NCI-H2196 treated with DMSO at 0.1 percent for 48 hours (cell line): ENCODE results near the gene STXBP3.

Experiments used
- DNase-seq: peaks from one replicate; lab custom pipeline; 2025; ENCODE audit not compliant: unreplicated experiment; lab: John Stamatoyannopoulos, UW

STXBP3 gene

GRCh38 chr1:108792420-108792819 lies 45.9 kb downstream of the STXBP3 start:
- no peak for DNase-seq

DNA sequence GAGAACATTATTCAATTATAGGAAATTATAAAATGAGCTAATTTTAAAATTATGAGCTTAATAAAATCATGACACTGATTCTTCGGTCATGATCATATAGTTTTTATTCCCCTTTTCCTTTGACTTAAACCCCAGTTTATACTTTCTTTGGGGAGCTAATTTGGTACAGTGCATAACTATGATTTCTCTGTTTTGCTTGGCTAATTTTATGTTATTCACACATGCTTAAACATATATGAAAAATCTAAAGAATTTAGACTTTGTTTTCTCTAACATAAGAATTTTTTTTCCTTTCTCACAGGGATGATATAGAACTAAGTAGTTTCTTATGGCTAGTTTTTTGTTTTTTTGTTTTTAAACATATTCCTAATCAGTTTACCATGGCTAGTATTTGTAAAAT lies 52.5 kb downstream of the STXBP3 start:
- no peak for DNase-seq

DNA sequence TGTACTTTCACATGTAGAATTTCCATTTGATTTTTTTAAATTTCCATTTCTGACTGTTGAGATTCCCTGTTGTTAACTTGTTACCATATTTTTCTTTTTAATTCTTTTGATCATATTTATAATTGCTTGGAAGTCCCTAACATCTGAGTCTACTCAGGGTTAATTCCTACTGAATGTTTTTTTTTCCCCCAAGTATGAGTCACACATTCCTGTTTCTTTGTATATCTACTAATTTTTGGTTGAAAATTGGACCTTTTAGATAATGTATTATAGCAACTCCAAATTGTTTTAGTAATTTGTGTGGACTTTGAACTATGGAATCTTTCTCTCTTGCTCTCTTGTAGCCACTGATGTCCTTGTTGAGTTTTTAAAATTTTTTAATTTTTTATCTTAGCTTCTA lies 54.6 kb downstream of the STXBP3 start:
- DNase-seq, result no peak

- no peak for DNase-seq
Measured at GRCh38 chr1:108803548-108803947, 57.1 kb downstream of the STXBP3 start.

DNA sequence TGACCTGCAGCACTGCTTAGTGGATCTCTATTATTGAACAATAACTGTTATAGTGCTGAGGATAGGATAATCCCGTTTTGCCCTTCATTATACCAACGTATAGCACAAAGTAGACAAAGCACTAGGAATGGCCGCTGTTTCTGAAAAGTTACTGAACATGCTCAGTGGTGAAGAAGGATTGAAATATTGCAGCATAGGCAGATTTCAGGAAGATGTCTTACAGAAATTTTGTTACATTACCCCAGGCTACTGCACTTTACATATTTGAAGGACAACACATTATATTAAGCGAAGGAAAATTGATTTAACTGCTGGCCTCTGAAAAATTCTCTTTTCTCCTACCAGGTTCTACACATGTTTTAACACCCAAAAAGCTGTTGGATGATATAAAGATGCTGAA lies 62.0 kb downstream of the STXBP3 start:
- no peak for DNase-seq

GRCh38 chr1:108811611-108812010 lies 65.1 kb downstream of the STXBP3 start:
- no peak for DNase-seq

DNA sequence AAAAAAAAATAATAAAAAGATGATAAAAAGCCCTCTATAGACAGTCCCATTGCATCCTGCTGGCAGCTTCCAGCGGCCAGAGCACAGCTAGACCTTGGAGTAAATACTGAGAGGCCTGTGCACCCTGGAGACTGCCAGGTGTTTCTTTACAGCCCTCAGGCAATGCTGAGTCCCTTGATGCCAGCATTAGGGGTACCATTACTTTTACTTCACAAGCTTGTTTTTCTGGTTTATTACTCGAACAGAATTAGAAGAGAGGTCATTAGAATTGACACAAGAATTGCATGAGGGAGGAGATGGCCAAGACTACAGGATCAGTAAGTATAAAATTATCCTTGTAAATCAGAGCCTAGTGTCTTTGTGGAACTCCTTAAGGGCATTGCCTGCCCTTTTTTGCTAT lies 66.9 kb downstream of the STXBP3 start:
- DNase-seq, result no peak

DNA sequence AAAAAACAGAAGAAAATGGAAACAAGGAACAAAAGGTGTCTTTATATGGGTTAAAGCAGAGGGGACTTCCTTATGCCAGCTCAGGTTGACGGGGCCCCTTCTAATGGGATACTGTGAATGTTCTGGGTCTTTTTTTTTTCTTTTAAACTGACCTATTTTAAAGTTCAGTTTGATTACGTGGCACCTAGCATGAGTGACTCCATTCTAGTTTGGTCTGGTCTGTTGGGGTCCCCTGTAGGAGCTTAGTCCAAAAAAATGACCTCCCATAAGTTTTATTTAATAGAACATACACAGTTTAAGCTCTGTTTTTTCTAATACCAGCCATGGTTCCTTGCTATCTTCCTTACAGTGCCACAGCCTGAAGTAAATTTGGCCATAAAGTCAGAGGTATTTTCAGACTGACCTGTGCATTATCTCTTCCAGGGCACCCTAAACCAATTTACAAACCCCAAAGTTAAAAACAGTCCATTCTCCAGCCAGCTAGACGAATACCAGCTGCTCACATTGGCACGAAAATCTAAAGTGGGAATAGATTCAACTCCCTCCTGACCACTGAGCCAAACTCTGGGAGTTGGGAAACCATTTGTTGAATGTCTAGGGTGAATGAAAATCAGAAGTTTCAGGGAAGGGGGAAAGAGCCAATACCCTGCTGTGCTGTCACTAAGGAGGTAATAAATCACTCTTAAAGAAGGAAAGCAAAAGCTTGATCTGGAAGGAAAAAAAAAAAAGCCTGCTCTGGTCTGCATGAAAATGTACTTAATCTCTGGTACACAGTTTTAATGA lies 68.1 kb downstream of the STXBP3 start:
- DNase-seq, result no peak

- DNase-seq, result no peak
Measured at GRCh38 chr1:108815566-108815965, 69.1 kb downstream of the STXBP3 start.

DNA sequence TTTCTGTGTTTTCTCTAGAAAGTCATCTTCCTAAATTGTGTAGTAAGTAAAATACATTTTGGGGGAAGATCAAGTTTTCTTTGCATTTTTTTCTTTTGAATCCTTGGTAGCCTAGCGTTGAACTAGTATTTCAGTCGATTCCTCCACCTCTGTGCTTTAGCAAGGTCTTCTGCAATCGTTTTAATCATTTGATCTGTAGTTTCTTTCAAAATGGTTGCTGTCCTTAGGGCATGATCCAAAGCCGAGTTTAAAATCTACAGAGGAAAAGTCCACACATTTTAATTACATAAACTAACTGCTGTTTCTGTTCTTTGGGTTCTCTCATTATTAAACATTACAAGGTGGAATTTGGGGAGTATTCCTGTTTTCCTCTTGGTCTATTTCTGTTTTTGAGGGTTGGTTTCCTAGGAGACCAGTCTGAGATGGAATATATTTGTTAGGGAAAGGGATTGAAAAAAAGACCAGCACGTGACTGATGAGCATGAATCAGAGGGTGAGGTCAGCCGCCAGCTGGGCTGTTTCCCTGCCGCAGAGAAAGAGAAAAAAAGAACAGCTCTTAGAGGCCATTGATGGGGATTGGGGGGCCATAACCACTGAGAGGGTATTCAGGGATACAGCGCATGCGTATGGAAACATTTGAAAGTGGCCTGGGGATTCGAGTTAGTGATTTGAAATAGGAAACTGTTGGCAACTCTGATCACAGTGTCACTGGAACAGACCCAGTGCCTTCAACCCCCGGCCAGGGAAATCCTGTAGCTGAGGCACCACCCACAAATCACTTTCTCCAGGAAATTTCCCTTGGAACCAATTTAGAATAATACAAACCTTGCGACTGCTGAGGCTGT lies 69.8 kb downstream of the STXBP3 start:
- DNase-seq, result peak; percentile 91

- no peak for DNase-seq
Measured at GRCh38 chr1:108817016-108817415, 70.5 kb downstream of the STXBP3 start.

DNA sequence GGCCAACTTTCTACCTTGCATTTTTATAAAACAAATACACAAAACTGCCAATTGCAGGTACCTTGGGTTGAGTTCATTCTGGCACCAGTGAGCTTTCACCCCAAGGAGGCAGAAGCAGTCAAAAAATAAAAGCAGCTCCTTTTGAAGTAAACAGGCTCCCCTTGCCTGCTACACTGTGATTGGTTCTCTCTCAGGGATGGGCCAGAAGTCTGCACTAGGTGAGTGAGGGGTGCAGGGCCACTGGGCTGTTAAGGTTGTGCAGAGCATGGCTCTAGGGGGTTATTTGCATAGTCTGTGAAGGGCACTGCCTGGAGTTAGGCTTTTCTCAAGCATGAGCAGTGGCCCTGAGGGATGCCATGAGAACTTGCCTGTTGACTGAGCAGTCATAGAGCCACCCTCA lies 71.3 kb downstream of the STXBP3 start:
- no peak for DNase-seq

GRCh38 chr1:108819878-108820277 lies 73.4 kb downstream of the STXBP3 start:
- no peak for DNase-seq

GRCh38 chr1:108823632-108824031 lies 77.2 kb downstream of the STXBP3 start:
- no peak for DNase-seq

DNA sequence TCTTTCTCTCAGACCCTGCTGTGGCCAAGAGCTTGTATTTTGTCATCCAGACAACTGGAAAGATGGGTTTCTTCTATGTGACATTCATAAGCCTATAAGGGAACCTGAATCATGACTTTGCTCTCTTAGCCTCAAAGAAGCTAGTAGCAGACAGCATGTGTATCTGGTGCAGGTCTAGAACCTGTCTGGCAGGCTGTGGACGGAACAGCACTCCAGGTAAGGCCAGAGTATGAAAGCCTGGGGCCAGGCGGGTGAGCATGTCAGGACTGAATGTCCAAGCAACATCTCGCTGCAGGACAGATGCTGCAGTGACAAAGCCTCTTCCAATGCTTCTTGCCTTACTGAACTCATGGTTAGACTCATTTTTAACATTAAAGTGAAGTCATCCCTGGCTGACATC lies 77.6 kb downstream of the STXBP3 start:
- no peak for DNase-seq

GRCh38 chr1:108826081-108826635 lies 79.7 kb downstream of the STXBP3 start:
- DNase-seq, result no peak

- peak; percentile 26 for DNase-seq
Measured at GRCh38 chr1:108828074-108828961, 81.8 kb downstream of the STXBP3 start.

DNA sequence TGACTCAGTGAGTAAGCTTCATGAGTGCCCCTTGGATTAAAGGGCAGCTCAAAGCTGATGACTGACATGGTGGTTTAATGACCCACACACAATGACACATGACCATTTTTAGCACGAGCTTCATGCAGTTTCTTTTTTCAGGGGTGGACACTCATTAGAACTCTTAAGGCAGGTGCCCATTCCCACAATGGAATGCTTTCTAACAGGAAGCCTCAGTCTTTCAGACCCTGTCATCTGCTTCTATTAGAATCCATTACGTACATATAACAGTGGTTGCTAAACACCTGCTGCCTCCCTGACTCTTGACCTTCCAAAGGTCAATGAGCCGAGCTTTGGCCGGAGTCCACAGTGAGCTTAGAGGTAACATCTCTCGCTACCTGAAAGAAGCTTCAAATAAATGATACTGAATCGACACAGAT lies 83.0 kb downstream of the STXBP3 start:
- DNase-seq, result peak; percentile 65

DNA sequence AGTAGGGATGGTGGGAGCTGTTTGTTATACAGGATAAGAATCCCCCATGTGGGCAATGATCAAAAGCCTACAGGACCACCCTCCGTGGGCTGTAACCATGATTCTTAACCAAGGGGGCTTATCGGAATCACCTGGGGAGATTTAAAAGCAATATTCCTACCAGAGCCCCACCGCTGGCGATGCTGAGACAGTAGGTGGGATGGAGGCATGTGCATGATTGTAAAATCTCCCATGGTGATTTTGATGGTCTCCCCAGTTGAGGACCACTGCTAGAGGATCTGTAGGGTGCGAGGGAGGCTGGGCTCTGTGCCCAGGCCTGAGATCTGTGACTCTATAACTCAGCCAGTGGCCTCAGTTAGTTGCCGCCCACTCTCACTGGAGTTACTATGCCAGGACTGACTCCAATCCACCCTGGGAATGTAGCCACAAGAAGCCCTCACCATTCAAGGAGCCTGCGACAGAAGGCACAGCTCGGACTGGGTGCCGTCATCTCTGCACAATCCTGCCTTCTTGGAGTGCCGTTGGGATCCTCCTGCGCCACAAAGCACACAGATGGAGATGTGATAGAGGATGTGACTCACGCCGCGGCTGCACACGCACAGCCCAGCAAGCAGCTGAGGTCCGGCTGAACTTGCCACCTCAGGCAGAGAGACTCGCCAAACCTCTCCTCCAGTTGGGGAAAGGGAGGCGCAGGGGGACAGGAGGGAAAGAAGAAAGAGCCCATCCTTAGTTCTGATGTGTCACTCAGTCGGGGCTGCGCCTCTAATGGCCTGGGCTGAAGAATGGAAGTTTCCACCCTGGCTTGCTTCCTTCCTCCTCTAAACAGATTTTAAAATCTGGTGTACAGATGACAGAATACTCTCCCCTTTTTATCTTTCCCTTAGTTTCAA lies 83.9 kb downstream of the STXBP3 start:
- peak; percentile 31 for DNase-seq

DNA sequence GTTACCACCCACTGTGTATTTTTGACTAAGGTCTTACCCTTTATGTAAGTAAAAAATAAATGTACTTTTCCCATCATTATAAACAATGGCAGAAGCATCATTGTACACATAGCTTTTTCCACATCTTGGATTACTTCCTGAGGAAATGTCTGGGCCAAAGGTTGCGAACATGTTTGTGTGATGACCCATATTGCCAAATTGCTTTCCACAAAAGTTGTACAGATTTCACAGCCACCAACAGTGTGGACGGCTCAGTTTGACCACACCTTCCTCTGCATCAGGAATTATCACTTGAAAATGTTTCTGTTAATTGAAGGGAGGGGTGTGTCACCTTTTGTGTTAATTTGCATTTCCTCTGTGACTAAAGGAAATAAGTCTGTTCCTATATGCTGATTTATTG lies 84.8 kb downstream of the STXBP3 start:
- no peak for DNase-seq
